ENCODE results near the gene ZEB2. TPM values are rescaled to one million over a fixed set of nuclear protein-coding genes. Genes with fewer than 3 reads are reported as not detected.

ZEB2 gene
- total RNA-seq, 1 donor: 104 TPM

- TF ChIP-seq, protein P1, sequence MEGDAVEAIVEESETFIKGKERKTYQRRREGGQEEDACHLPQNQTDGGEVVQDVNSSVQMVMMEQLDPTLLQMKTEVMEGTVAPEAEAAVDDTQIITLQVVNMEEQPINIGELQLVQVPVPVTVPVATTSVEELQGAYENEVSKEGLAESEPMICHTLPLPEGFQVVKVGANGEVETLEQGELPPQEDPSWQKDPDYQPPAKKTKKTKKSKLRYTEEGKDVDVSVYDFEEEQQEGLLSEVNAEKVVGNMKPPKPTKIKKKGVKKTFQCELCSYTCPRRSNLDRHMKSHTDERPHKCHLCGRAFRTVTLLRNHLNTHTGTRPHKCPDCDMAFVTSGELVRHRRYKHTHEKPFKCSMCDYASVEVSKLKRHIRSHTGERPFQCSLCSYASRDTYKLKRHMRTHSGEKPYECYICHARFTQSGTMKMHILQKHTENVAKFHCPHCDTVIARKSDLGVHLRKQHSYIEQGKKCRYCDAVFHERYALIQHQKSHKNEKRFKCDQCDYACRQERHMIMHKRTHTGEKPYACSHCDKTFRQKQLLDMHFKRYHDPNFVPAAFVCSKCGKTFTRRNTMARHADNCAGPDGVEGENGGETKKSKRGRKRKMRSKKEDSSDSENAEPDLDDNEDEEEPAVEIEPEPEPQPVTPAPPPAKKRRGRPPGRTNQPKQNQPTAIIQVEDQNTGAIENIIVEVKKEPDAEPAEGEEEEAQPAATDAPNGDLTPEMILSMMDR (IDR thresholded peaks at IDR 0.05; ENCODE audit: insufficient read depth, low read length): no peak
- H3K4me3 ChIP-seq (ENCODE audit: low read depth, low read length): no peak overlapping the region
- no peak for DNase-seq (ENCODE audit: low read depth)
Observed at GRCh38 chr2:144465749-144466148, 54.2 kb downstream of the ZEB2 start.

- no peak overlapping the region for H3K4me3 ChIP-seq (ENCODE audit: low read depth, low read length)
- no peak for DNase-seq (ENCODE audit: low read depth)
- TF ChIP-seq, protein P1 (IDR thresholded peaks at IDR 0.05; ENCODE audit: insufficient read depth, low read length): no peak
Observed at GRCh38 chr2:144464730-144465129, 55.2 kb downstream of the ZEB2 start.

DNA sequence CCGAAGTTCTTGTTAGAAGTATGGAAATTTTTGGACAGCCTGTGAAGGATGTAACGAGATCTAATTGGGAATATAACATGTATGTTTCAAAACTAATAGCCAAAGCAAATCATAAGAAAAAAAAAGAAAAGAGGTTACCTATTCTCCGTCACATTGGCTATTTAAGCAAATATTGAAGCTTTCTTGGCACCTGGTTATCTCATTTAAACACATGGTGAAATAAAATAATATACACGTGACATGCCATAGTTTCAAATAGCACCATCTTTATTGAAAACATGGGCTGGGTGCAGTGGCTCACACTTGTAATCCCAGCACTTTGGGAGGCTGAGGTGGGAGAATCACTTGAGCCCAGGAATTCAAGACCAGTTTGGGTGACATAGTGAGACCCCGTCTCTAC lies 56.7 kb downstream of the ZEB2 start:
- TF ChIP-seq, protein P1 (IDR thresholded peaks at IDR 0.05; ENCODE audit: insufficient read depth, low read length): no peak
- no peak for DNase-seq (ENCODE audit: low read depth)
- H3K4me3 ChIP-seq (ENCODE audit: low read depth, low read length): no peak overlapping the region

GRCh38 chr2:144462266-144462665 lies 57.7 kb downstream of the ZEB2 start:
- TF ChIP-seq, protein P1 (IDR thresholded peaks at IDR 0.05; ENCODE audit: insufficient read depth, low read length): no peak
- no peak for DNase-seq (ENCODE audit: low read depth)
- H3K4me3 ChIP-seq (ENCODE audit: low read depth, low read length): no peak overlapping the region

GRCh38 chr2:144461308-144461766 lies 58.6 kb downstream of the ZEB2 start:
- no peak for DNase-seq (ENCODE audit: low read depth)
- H3K4me3 ChIP-seq (ENCODE audit: low read depth, low read length): no peak overlapping the region
- TF ChIP-seq, protein P1 (IDR thresholded peaks at IDR 0.05; ENCODE audit: insufficient read depth, low read length): no peak

DNA sequence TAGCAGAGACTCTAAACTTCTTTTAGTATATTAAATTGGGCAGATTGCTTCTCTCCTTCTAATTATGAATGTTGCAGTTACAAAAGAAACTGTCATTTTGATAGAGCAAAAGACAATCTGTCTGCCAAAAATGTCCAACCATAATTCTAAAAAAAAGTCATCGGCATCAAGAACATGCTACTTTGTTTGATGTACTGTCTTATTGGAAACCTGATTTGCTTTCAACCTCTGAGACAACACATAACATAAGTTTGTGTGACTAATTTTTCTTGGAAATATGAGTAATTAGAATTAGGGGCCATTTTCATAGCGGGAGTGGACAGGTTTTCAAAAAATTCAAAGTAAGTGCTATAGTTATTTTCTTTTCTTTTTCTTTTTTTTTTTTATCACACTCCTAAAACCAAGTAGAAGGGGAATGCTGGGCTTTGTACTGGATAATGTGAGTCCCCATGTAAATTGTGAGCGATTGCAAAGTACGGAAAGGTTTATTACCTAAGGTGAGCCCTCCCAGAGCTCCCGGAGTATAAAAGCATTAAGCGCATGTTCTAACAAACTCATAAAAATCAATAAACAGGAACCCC lies 59.1 kb downstream of the ZEB2 start:
- TF ChIP-seq, protein P1 (IDR thresholded peaks at IDR 0.05; ENCODE audit: insufficient read depth, low read length): no peak
- no peak for DNase-seq (ENCODE audit: low read depth)
- H3K4me3 ChIP-seq (ENCODE audit: low read depth, low read length): no peak overlapping the region

GRCh38 chr2:144459937-144460336 lies 60.0 kb downstream of the ZEB2 start:
- H3K4me3 ChIP-seq (ENCODE audit: low read depth, low read length): no peak overlapping the region
- TF ChIP-seq, protein P1 (IDR thresholded peaks at IDR 0.05; ENCODE audit: insufficient read depth, low read length): no peak
- DNase-seq (ENCODE audit: low read depth): peak; percentile 72

All from fibroblast of the aortic adventitia (primary cell).